NT2/D1 (cell line): ENCODE results near the gene PLA2G4A.

Experiments used
- SUZ12 ChIP-seq: IDR thresholded peaks from 2 replicates; pipeline ENCODE4 v1.6.1; 2011; ENCODE audit not compliant: insufficient read length, insufficient read depth; ENCODE audit errors: extremely low read depth
- YY1 ChIP-seq: IDR thresholded peaks from 2 replicates; pipeline ENCODE4 v1.6.1; 2011; ENCODE audit not compliant: insufficient read length, insufficient read depth

DNA sequence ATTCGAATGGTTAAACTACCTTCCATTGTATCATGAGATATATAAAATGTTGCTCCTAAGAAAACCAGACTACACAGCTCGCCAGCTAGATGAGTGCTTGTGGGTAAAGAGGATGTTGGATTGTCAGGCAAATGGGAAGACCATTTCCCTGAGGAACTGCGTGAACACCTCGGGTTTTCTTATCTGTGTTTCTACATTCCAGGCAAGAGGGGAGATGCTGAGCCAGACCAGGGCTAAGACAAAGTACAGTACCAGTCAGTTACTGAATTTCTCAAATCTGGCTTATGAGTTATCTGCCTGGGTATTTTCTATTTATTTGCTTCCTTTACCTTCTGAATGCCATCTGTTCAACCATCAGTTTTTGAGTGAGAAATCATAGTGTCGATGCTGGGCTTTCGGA lies 170.8 kb downstream of the PLA2G4A start:
- TF ChIP-seq YY1, result no peak
- no peak for TF ChIP-seq SUZ12
